ENCODE data around the gene ZNF416.
A peak's percentile ranks its signal among the peaks of the same experiment; 100 is the strongest.

The ZNF416 gene

DNA sequence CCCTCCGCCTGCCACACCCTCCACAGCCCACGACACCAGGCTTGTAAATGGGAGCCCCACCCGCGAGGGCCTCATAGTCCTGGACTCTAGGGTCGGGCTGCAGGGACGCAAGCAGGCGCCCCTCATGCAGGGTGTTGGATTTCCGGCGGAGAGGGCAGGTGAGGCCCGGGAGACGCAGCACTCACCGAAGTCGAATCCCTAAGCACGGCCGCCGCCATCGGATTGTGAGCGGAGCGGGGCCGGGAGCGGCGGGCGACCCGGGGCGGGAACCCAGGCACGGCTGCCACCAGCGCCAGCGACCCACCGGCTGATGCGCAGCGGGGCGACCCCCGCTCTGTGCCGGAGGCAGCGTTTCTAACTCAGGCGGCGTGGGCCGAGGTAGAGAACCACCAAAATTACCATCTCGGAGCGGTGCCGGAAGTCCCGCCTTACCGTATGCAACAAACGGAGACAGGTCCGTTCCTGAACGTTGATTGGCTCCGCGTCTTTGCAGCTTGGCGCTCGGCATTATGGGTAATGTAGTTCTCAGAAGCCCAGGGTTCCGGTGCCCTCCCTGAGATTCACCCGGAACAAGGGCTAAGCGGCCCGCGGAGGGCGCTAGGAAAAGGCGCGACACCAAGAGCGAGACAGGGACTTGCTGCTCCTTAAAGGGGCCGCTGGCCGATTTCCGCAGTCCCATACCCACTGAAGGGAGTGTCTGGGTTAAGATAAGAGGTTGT, at the start of gene ZNF416:
Gene ZNF416 (minus strand): TSS at position 425 of the 719 bp plus-strand sequence. CDS start 207 bp downstream, at position 218.
- DNase-seq (ENCODE audit: low read depth), result peak; percentile 98

DNA sequence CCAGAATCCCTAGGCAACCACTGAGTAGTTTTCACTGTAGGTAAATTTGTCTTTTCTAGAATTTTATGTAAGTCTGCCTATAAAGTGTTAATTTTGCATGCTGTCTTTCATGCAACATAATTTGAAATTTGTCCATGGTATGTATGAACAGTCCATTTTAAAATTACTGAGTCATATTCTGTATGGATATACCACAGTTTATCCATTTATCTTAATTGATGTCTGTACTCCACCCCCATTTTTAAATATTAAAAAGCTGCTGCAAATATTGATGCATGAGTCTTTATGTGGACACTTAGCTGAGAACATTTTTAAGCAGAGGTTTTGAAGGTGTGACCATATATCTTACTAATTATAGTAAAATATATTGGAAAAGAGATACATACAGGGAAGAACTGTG, 44.4 kb upstream of the ZNF416 start:
- no peak for DNase-seq (ENCODE audit: low read depth)

DNA sequence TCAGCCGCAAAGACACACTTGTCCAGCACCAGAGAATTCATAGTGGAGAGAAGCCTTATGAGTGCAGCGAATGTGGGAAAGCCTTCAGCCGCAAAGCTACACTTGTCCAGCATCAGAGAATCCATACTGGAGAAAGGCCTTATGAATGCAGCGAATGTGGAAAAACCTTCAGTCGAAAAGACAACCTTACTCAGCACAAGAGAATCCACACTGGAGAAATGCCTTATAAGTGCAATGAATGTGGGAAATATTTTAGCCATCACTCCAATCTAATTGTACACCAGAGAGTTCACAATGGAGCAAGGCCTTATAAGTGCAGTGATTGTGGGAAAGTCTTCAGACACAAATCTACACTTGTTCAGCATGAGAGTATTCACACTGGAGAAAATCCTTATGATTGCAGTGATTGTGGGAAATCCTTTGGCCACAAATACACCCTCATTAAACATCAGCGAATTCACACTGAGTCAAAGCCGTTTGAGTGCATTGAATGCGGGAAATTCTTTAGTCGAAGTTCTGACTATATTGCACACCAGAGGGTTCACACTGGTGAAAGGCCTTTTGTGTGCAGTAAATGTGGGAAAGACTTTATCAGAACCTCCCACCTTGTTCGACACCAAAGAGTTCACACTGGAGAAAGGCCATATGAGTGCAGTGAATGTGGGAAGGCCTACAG, 42.1 kb upstream of the ZNF416 start:
- DNase-seq (ENCODE audit: low read depth), result peak; percentile 9

DNA sequence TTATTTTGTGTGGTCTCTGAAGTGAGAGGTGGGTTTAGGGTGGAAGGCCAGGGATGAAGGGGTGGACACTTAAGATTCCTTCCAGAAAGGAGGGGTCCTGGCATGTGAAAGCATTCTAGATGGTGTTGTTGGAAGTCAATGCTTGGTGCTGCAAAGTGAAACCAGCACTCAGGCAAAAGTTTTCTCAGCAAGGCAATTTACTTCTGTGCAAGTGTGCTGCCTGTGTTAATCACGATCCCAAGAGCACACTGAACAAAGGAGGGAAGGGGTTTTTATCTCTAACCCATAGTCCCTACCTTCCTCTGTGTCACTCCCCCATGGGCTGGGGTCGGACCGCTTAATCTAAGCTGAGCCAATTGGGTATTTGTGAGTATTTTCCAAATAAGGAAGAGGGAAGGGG, 36.6 kb upstream of the ZNF416 start:
- DNase-seq (ENCODE audit: low read depth), result no peak

DNA sequence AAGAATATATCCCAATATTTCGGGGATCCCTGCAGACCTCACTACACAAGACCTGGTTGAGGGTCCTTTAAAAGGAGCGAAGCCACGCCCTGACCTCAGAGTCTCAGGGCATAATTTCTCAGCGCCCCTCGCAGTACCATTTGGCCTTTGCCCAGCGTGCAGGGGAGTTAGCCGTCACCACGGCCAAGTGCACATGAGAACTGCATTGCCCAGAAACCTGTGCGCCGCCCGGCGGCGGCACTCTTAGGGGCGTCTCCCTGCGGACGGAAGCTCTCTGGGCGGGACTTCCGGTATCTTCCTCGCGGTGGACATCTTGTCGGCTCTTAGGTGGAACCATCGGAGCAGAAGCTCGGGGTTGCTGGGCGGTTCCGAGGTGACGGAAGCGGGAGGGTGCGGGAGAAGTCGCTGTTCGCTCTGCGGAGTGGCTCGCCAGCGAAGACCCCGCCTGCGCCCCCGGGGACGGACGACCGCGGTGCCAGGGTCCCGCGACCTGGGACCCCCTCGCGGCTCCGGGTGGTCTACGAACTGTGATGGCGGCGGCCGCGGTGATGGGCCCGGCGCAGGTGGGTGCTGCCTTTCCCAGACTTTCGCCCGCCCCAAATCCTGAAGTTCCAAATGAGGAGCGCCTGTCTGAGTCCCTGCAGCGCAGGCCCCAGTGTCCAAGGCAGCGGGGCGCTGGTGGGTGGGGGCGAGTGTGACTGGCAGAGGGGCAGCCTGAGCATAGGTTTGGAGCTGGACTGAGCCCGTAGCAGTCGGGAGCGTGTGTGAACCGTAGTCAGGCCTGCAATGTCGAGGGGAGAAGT, 35.4 kb upstream of the ZNF416 start, which contains the start of gene ZNF134:
Gene ZNF134 (plus strand): TSS at position 302 of the 803 bp plus-strand sequence. CDS start 5,227 bp downstream, outside the sequence.
- DNase-seq (ENCODE audit: low read depth), result peak; percentile 81

DNA sequence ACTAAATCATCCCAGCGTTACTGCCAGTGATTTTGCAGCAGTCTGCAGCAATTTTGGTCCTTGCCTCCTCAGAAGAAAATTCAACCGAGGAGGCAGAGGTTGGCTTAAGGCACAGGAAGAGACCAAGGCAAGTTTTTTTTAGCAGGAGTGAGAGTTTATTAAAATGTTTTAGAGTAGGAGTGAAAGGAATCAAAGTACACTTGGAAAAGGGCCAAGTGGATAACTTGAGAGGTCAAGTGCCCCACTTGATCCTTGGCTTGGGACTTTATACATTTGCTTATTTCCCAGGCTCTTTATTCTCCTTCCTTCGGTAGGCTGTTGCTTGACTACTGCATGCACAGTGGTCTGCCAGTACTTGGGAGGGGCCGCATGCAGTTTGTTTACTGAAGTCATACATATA, 32.4 kb upstream of the ZNF416 start:
- no peak for DNase-seq (ENCODE audit: low read depth)

DNA sequence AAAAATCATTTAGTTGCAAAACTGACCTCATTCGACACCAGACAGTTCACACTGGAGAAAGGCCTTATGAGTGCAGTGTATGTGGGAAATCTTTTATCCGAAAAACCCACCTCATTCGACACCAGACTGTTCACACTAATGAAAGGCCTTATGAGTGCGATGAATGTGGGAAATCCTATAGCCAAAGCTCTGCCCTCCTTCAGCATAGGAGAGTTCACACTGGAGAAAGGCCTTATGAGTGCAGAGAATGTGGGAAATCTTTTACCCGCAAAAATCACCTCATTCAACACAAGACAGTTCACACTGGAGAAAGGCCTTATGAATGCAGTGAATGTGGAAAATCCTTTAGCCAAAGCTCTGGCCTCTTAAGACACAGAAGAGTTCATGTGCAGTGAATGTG, 28.2 kb upstream of the ZNF416 start:
- DNase-seq (ENCODE audit: low read depth), result no peak

DNA sequence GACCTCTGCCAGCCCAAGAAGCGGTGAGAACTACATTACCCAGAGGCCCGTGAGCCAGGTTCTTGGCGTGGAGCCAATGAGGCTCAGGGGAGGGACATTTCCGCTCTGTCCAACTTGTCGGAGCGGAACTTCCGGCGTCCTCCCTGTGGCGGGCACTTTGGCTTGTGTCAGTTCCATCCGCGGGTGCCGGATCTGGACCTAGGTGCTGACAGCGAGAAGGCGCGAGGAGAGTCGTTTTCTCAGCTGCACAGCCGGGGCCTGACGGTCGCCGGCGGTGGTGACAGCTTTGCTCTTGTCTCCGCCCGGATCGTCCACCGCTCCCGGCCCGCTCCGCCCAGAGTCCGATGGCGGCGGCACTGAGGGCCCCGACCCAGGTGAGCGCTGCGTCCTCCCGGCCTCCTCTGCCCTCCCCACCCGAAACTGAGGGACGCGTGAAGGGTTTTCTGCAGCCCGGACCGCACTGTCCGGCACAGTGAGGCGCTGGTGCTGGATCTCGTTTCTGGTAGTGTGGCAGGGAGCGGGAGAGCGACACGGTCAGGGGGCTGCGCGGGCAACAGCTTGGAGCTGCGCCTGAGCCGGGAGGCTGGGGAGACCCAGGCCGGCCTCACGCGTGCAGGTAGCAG, 21.2 kb upstream of the ZNF416 start, which contains the start of gene ZNF530:
Gene ZNF530 (plus strand): TSS at position 125 of the 623 bp plus-strand sequence. CDS start 4,461 bp downstream, outside the sequence.
- DNase-seq (ENCODE audit: low read depth), result peak; percentile 88

DNA sequence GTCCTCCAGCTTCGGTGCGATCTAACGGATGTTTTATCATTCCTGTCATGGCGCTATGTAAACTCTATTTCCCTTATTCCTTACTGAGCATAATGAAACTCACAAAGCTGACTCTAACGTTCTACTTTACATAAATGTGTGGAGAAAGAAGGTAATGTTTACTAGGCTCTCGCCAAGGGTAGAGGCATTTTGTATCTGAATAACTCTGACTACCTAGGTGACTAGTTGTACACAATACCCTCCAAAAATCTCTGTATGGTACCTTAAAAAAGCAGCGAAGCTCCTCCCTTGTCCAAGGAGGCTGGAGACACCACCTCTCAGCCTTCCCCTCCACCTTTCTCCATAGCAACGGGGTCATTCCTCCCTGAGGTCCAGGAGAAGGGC, 20.7 kb upstream of the ZNF416 start:
- no peak for DNase-seq (ENCODE audit: low read depth)

DNA sequence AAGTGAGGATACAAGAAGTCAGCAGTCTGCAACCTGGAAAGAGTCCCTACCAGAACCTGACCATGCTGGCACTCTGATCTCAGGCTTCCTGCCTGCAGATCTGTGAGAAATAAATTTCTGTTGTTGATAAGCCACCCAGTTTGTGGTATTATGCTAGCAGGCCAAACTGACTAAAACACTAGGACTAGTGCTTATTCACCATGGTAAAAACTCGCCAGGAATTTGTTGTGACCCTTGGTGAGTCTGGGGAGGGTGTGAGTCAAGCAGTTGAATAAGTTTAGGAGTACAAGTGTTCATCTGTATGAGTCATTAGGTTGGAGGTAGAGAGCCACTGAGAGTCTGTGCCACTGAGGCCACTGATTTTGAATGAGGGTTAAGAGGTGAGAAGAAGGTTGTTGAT, 8.8 kb upstream of the ZNF416 start:
- DNase-seq (ENCODE audit: low read depth), result no peak

DNA sequence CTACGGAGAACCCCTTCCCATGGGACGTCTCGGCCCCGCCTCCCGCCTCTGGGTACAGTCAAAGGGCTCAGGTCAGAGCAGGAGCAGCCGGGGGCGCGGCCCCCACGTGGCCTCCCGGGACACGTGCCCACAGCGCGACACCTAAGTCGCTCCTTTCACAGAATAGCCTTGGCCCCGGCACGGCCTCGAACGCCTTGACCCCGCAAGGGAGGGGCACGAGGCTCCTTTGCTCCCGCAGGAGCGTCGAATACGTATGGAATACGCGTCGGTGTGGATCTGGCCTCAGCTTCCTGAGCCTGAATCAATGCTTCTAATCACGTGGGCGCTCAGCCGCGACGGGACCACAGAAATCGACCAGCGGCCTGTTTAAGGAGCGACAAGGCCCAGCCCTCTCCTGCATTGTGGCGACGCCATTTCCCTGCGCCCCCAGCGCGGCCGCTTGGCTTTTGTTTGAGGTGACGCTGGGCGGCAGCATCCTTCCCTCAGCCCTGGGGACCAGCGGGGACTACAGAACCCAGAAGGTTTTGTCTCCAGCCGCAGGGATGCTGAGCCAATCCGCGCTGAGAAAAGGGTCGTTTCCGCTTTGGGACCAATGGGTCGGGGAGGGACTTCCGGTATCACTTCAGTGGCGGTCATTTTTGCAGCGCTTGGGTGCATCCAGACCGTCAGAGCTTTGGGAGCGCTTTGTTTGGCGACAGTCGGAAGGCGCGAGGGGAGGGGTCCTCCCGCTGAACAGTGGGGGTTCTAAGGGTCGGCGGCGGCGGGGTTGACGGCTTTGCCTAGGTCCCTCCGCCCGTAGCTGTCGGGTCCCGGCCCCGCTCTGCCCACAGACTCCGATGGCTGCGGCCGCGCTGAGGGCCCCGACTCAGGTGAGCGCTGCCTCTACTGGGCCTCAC, 5.1 kb upstream of the ZNF416 start, which contains the start of gene ZIK1:
Gene ZIK1 (plus strand): TSS at position 625 of the 896 bp plus-strand sequence. CDS start 212 bp downstream, at position 837.
- peak; percentile 91 for DNase-seq (ENCODE audit: low read depth)

DNA sequence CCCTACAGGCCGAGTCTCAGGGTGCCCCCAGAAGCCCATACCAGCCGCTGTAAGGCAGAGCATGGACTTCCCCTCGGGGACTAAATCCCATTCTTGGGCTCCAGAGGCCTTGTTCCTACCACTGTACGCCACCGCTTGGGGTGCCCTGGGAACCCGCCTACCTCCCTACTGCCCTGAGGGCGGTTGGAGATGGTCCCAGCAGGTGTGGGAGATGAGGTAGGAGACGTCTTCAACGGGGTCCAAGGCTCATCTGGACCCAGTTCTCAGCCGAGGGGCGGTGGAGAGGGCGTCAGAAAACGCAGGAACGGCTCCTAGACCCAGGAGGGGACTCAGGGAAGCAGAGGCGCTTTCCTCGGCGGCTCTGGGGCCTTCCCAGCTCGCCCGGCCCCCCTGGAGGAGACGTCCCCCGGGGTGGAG, 4.4 kb upstream of the ZNF416 start:
- no peak for DNase-seq (ENCODE audit: low read depth)

DNA sequence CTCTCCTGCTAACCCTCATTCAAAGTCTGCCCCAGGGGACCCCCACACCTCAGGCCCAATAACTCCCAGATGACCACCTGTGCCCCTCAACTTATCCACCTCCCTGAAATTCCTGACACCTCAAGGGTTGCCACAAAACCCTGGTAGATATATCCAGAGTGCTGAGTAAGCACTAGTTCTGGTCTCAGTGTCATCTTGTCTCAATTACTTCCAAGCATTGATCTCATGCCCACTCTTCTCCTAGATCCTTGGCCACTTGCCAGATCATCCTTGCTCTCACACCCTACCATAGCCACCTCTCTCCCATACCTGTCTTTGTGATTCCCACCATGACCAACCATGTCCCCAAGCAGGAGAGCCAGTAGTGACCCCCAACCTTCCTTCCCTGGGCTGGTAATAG, 2.0 kb downstream of the ZNF416 start:
- no peak for DNase-seq (ENCODE audit: low read depth)

DNA sequence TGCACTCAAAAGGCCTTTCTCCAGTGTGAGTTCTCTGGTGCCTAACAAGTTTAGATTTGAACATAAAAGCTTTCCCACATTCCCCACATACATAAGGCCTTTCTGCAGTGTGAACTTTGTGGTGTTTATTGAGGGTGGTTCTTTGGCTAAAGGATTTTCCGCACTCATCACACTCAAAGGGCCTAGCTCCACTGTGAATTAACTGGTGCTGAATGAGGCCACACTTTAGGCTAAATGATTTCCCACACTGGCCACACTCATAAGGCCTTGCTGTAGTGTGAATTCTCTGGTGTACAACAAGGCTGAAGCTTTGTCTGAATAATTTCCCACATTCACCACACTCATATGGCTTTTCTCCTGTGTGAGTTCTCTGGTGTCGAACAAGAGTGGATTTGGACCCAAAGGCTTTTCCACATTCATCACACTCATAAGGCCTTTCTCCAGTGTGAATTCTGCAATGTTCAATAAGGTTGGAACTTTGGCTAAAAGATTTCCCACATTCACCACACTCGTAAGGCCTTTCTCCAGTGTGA, 6.2 kb downstream of the ZNF416 start:
- no peak for DNase-seq (ENCODE audit: low read depth)

DNA sequence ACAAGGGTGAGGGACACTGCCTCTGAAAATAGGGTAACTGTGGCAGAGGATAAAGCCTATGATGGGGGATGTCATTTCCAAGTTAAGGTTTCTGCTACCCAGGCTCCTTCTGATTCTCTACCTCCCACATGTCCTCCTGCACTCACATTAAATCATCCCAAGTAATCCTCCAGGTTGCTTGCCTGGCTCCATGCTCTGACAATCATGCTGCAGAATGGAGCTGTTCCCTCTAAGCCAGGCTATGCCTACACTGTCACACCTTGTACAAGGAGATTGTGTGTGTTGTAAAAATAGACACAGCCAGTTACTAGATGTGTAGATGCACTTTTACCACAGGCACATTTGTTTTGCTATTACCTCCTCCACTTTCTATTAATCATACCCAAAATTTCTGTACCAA, 8.0 kb downstream of the ZNF416 start:
- DNase-seq (ENCODE audit: low read depth), result no peak

DNA sequence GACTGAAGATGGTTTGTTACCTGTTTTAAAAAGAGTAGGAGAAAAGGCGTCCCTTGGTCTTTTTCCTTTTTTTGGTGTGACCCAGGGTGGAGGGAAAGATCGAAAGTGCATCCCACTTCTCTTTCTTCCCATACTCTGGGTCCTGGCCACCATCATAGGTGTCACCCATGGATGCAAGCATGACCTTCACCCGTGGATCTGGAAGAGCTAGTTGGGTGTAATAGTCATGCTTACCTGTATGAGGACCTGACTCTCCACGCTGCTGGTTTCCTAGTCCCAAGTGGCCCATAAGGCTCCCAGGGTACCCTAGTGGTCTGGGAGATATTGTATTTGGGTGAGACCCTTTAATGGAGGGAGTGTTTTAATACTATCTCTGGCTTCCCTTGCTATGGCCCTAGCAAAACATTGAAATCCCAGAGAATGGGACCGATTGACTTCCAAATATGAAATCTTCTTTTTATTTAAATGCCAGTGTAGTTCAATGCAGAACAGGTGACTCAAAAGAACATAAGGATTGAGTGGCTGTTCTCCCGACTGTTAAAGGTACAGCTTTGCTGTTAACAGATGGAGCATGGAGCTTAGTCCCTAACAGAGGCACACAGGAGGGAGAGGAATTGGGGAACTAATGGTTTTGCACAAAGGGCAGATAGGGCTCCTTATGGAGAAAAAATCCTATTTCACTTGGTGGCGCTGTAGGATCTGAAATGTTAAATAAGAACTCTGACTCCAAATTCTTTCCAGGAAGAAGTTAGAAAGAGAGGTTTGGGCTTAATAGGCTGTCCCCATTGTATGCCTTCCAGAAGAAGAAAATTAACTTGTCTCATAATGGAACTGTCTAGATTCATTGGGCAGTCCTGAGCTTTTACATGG, 12.1 kb downstream of the ZNF416 start:
- peak; percentile 22 for DNase-seq (ENCODE audit: low read depth)

DNA sequence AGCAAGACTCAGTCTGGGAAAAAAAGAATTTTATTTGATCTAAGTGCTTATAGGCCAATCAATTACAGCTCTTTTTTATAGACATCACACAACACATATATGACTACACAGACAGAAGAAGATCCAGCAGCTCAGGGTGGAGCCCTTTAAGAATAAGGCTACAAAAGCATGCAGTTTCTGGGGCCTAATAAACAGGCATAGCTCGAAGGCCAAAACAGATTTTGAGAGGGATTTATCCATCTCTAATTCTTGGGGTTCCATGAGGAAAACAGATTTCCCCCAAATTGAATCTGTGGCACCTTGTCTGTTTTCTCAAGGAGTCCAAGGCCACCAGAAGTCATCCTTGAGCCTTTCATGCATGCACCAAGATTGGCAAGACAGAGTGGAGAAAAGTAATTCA, 15.2 kb downstream of the ZNF416 start:
- DNase-seq (ENCODE audit: low read depth), result no peak

DNA sequence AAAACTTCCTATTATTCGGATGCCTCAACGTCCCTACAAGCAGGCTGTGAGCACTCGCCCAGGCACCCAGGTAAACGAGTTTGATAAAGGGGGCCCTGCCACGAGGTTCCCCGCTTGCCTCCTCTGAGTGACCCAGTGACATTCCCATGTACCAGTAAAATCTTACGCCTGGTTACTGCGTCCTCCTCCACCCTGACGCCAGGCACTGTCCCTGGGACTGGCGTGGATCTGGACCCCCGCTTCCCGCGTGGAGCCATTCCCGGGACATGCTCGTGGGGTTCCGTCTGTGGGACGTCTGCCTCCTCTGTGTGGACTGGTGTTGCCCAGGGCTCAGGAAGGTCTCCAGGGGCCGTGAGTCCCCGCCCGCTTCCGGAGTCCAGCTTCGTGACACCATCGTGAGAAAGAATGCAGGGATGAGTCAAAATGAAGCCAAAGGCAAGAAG, 18.6 kb downstream of the ZNF416 start:
- peak; percentile 74 for DNase-seq (ENCODE audit: low read depth)

DNA sequence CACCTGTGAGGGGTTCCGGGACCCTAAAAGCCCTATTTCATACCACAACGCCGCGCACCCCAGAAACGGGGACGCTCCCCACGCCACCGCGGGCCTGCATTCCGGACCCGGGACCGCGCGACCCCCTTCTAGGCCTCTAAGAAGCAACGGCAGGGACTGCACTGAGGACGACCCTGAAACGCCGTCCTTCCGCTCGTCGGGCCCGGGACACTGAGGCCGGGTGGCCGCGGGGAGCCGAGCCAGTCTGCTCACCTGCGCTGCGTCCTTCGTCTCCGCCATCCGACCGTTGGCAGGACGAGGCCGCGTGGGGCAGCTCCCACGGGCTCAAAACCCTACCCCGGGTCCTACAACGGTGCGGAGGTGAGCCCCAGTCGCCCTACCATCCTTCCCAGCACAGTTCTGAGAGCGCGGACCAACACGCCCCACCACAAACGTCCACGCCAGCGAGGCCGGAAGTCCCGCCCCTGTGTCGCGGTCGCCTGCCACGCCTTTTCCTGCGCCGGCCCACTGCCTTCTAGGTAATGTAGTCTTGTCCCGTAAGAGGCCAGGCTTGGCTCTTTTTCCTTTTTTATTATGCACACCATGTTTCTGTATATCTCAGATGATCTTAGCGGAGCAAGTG, 19.2 kb downstream of the ZNF416 start, which contains the start of gene ZNF550:
Gene ZNF550 (minus strand): TSS at position 460 of the 622 bp plus-strand sequence. CDS start 181 bp downstream, at position 279.
- DNase-seq (ENCODE audit: low read depth), result peak; percentile 89

Measured in fibroblast of gingiva (primary cell).